ENCODE measurements around the gene MOSPD3.

DNA sequence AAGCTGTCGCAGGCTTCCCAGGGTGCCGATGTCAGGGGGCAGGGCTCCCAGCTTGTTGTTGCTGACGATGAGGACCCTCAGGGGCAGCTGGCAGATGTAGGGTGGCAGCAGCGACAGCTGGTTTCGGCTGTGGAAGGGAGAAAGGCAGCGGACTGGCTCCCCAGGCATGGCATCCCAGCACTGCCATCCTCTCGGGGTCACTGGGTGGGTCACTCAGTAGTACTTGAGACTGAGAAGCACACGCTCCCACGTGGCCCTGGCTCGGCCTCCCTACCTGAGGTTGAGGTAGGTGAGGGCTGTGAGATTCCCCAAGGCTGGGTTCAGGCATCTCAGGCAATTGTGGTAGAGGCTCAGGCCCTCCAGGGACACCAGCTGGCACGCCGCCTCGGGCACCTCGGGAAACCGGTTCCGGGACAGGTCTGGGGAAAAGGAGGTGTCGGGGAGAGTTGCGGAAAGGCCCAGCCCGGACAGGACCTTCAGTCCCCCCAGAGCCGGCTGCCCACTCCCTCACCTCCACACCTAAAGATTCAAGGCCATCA, 30.2 kb upstream of the MOSPD3 start:
- no peak for TF ChIP-seq POLR2A (IDR thresholded peaks at IDR 0.05)
- TF ChIP-seq, protein P1, sequence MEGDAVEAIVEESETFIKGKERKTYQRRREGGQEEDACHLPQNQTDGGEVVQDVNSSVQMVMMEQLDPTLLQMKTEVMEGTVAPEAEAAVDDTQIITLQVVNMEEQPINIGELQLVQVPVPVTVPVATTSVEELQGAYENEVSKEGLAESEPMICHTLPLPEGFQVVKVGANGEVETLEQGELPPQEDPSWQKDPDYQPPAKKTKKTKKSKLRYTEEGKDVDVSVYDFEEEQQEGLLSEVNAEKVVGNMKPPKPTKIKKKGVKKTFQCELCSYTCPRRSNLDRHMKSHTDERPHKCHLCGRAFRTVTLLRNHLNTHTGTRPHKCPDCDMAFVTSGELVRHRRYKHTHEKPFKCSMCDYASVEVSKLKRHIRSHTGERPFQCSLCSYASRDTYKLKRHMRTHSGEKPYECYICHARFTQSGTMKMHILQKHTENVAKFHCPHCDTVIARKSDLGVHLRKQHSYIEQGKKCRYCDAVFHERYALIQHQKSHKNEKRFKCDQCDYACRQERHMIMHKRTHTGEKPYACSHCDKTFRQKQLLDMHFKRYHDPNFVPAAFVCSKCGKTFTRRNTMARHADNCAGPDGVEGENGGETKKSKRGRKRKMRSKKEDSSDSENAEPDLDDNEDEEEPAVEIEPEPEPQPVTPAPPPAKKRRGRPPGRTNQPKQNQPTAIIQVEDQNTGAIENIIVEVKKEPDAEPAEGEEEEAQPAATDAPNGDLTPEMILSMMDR (IDR thresholded peaks at IDR 0.05), result no peak
